Esophagus muscularis mucosa (tissue), 4 donors: ENCODE data around the gene LAD1. TPM values are rescaled to one million over a fixed set of nuclear protein-coding genes. Genes with fewer than 3 reads are reported as not detected.

Source experiments
- DNase-seq: peaks from one replicate; pipeline ENCODE4 v3.0.0-alpha.2; 2017; ENCODE audit errors: extremely low spot score
- H3K27ac ChIP-seq, 4 donors: fragments of 200-600 bp; sonication (generic); replicated peaks in 1 of 4; 1 replicate in 3 of 4; 2 replicates in 1 of 4; pipeline ENCODE4 v1.5.1; 2016 to 2019; ENCODE audit warnings: mild to moderate bottlenecking in 1 of 4
- H3K27me3 ChIP-seq, 4 donors: fragments of 200-600 bp; sonication (generic); one replicate each; pipeline versions ENCODE4 v1.5.1 to v1.6.0; 2016 to 2019
- H3K36me3 ChIP-seq, 4 donors: fragments of 200-600 bp; sonication (generic); one replicate each; pipeline ENCODE4 v1.5.1; 2016 to 2019
- H3K4me1 ChIP-seq, 4 donors: fragments of 200-600 bp; sonication (generic); one replicate each; pipeline ENCODE4 v1.5.1; 2016 to 2019
- H3K4me3 ChIP-seq, 4 donors: fragments of 200-600 bp; sonication (generic); 1 replicate in 2 of 4; 2 replicates in 2 of 4; pipeline ENCODE4 v1.5.1; 2016 to 2019; ENCODE audit warnings: mild to moderate bottlenecking in 4 of 4, moderate library complexity in 1 of 4
- H3K9me3 ChIP-seq, 4 donors: fragments of 200-600 bp; sonication (generic); 1 replicate in 3 of 4; 2 replicates in 1 of 4; pipeline ENCODE4 v1.5.1; 2016 to 2019
- EP300 ChIP-seq: sonication (generic); formaldehyde crosslinking; IDR thresholded peaks from one replicate; pipeline ENCODE4 v1.6.1; 2017; ENCODE audit warnings: antibody characterized with exemption
- POLR2A ChIP-seq: fragments of 450-650 bp; IDR thresholded peaks from one replicate; pipeline ENCODE4 v1.6.1; 2017; ENCODE audit warnings: antibody characterized with exemption, moderate library complexity, mild to moderate bottlenecking, low read depth
- POLR2AphosphoS5 ChIP-seq, 2 donors: sonication (generic); formaldehyde crosslinking; IDR thresholded peaks; one replicate each; pipeline ENCODE4 v1.6.1; 2017; ENCODE audit warnings: antibody characterized with exemption in 2 of 2
- WGBS: methylation state at CpG from one replicate; pipeline ENCODE4 v1.1.5; 2018; 5-methylcytosine and 5-hydroxymethylcytosine counted together
- intact Hi-C: fragments of 100-400 bp; cut with DNase I; formaldehyde crosslinking; loops from one replicate; pipeline ENCODE4 v1.15.1; 2023
- total RNA-seq, 4 donors: library from RNA; depleted of rRNA; stranded (reverse); fragments of >200 nt; gene quantifications; one replicate each; pipeline versions ENCODE4 v1.1.0 to v1.2.1, GENCODE V29; 2016
- TF ChIP-seq, protein P1 (sequence below), 3 experiments: fragments of 200-600 bp in 2 of 3; fragments of 450-650 bp in 1 of 3; sonication (generic) in 2 of 3; IDR thresholded peaks; one replicate each; pipeline ENCODE4 v1.5.1; 2017 to 2019; ENCODE audit warnings: antibody characterized with exemption in 3 of 3, mild to moderate bottlenecking in 2 of 3, moderate library complexity in 1 of 3

The LAD1 gene
- total RNA-seq, 4 donors from 2014 or later = 0.17 TPM; not detected in 3

DNA sequence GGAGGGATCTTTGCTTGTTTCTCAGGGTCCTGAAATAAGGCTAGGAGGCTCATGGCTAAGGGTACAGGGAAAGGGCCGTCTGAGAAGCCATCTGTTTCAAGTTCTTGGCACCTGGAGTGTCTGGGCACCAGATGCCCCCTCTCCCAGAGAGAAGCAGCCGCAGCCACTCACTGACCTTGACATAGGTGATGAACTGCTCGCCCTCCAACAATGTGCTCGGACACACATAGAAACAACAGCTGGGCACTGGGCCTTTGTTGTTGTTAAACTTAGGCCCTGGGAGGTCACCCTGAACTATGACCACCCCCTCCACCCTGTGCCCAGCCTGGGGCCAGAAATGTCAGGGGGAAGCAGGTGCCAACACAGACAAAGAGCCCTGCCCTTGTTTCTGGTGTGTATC, 31.7 kb upstream of the LAD1 start:
- 40% methylated on average over 1 of the region's 4 CpGs for WGBS
- intact Hi-C loops = no loop called here

DNA sequence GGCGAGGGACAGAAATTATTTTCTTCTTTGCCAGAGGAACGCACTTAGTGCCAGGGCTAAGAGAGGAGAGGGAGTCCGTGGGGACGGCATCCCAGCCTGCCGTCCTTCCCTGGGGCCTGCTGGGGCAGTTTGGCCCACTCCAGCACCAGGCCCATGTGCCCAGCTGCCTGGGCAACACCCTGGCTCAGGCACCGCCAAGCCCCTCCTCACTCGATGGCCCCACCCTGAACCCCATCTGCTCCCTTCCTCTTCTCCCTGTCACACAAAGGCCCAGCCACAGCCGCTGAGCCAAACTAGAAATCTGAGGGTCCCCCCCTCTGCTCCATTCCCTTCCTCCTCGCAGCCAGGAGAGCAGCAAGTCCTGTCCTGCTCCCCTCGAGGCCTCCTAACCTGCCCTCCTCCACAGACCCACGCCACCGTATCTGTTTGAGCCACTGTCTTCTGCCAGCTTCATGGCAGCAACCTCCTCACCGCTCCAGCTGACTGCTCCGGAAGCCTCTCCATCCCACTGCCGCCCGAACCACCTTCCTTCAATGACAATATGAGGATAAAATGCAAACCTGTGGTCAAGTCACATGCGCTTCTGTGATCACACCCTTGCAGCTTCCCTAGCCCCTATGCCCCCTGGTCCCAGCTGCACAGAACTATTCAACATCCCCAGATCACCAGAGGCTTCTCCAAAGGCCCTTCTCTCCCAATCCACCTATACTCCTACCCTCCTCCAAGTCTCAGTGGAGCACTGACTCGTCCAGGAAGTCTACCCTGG, 30.8 kb upstream of the LAD1 start:
- Histone ChIP-seq H3K27me3 (peaks cover 0 to 8% (median 0%) of the 10 kb centered on the region in 4 donors), H3K27ac (no peak overlapping the region), H3K4me1 (no peaks in the 10 kb centered on the region), H3K4me3 (no peak overlapping the region), H3K36me3 (no peaks in the 10 kb centered on the region), H3K9me3 (no peaks in the 10 kb centered on the region)
- WGBS = 88% methylated on average over 18 of the region's 18 CpGs
- DNase-seq = no peak
- intact Hi-C loops = no loop called here
- TF ChIP-seq EP300 (no peak), POLR2AphosphoS5 (IDR thresholded peaks at IDR 0.05) (no peak), POLR2A (no peak)
- TF ChIP-seq, protein P1, sequence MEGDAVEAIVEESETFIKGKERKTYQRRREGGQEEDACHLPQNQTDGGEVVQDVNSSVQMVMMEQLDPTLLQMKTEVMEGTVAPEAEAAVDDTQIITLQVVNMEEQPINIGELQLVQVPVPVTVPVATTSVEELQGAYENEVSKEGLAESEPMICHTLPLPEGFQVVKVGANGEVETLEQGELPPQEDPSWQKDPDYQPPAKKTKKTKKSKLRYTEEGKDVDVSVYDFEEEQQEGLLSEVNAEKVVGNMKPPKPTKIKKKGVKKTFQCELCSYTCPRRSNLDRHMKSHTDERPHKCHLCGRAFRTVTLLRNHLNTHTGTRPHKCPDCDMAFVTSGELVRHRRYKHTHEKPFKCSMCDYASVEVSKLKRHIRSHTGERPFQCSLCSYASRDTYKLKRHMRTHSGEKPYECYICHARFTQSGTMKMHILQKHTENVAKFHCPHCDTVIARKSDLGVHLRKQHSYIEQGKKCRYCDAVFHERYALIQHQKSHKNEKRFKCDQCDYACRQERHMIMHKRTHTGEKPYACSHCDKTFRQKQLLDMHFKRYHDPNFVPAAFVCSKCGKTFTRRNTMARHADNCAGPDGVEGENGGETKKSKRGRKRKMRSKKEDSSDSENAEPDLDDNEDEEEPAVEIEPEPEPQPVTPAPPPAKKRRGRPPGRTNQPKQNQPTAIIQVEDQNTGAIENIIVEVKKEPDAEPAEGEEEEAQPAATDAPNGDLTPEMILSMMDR (IDR thresholded peaks at IDR 0.05) = no peak

More for the DNA sequence above, 31.7 kb upstream of the LAD1 start:
- no peak for DNase-seq
- peaks cover 0 to 8% (median 0%) of the 10 kb centered on the region in 4 donors for H3K27me3 ChIP-seq
- H3K4me3 ChIP-seq = no peak overlapping the region
- H3K4me1 ChIP-seq = peaks cover 6 to 7% (median 7%) of the 10 kb centered on the region in 4 donors
- no peak overlapping the region for H3K27ac ChIP-seq
- no peaks in the 10 kb centered on the region for H3K36me3 ChIP-seq
- no peaks in the 10 kb centered on the region for H3K9me3 ChIP-seq
- TF ChIP-seq EP300 = no peak
- no peak for TF ChIP-seq POLR2A

DNA sequence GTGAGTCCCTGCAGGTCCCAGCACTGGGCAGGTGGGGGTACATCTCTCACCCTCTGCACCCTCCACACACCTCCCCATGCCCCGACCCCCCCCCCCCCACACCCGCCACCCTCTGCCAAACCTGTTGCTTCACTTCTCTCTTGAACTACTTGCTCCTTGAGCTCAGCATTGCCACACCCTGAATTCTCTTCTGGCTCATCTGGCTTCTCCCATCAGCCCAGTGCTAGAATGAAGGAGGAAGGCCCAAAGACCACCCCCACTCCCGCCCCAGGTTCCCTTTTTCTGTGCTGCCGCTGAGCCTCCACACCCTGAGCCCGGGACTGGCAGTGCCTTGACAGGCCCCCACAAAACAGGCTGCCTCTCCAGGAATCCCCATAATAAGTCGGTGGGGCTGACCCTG, 28.8 kb upstream of the LAD1 start:
- intact Hi-C loops = no loop called here
- WGBS = 69% methylated on average over 6 of the region's 6 CpGs
- H3K27ac ChIP-seq = no peak overlapping the region
- no peaks in the 10 kb centered on the region for H3K9me3 ChIP-seq
- no peak overlapping the region for H3K4me3 ChIP-seq
- H3K27me3 ChIP-seq = peaks cover 0 to 8% (median 0%) of the 10 kb centered on the region in 4 donors
- DNase-seq = no peak
- H3K4me1 ChIP-seq = no peaks in the 10 kb centered on the region
- no peaks in the 10 kb centered on the region for H3K36me3 ChIP-seq
- TF ChIP-seq EP300 (no peak), POLR2A (no peak), POLR2AphosphoS5 (IDR thresholded peaks at IDR 0.05) (no peak)
- TF ChIP-seq, protein P1 (IDR thresholded peaks at IDR 0.05) = no peak

DNA sequence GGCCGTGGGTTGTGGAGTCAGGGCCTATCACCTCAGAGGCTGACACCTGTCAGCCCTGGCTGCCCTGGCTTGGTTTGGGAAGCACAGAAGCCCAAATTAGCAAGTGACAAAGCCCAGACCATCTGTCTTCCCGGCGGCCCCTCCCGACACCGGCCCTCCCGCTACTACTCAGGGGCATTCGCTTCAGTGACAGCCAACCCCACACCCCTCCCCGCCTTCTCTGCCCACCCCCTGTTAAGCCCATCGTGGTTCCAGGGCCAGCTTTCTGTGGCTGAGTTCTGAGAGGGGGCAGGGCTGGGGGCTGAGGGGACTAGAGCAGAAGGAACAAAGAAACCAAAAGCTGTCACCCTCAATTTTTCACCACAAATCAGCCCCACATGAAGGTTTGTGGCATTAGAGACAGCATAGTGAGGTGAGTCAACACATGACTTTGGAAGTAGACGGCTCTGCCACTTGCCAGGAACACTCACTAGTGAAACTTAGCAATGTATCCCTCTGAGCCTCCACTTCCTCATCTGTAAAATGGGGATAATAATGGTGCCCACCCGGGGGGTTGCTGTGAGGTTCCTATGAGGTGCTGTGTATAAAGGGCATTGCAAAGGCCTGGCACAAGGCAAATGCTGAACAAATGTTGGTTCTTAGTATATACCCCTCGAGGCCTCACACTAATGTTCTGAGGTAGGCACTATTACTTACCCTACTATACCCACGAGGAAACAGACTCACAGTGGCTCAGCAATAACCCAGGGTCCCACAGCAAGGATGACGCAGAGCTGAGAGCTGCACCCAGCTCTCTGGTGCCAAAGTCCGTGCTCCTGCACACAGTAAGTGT, 27.6 kb upstream of the LAD1 start:
- DNase-seq = no peak
- Histone ChIP-seq H3K36me3 (no peaks in the 10 kb centered on the region), H3K4me3 (no peak overlapping the region), H3K4me1 (no peaks in the 10 kb centered on the region), H3K27ac (no peak overlapping the region), H3K9me3 (no peaks in the 10 kb centered on the region), H3K27me3 (peaks cover 0 to 8% (median 0%) of the 10 kb centered on the region in 4 donors)
- 79% methylated on average over 13 of the region's 15 CpGs for WGBS
- TF ChIP-seq, protein P1 (IDR thresholded peaks at IDR 0.05) = no peak
- no peak for TF ChIP-seq POLR2AphosphoS5 (IDR thresholded peaks at IDR 0.05)
- TF ChIP-seq EP300 = no peak
- TF ChIP-seq POLR2A = no peak
- intact Hi-C loops = no loop called here

DNA sequence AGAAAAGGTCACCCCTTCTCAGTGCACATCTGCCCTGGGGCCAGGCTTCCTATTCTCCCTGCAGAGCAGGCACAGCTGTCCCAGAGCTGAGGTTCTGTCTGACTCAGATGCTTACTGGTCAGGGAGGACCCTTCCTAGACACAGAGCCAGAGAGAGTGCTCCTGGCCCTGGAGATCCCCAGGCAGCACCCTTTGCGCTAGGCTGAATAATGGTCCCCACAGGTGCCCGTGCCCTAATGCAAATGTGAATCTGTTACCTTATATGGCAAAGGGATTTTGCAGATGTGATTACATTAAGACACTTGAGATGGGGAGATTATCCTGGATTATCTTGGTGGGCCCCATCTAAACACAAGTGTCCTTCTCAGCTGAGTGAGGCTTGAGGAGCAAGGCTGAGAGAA, 25.0 kb upstream of the LAD1 start:
- no peak overlapping the region for H3K27ac ChIP-seq
- 94% methylated on average over 2 of the region's 2 CpGs for WGBS
- H3K9me3 ChIP-seq = no peaks in the 10 kb centered on the region
- intact Hi-C loops = no loop called here
- no peak for DNase-seq
- H3K4me3 ChIP-seq = no peak overlapping the region
- no peaks in the 10 kb centered on the region for H3K36me3 ChIP-seq
- no peaks in the 10 kb centered on the region for H3K27me3 ChIP-seq
- H3K4me1 ChIP-seq = peaks cover 0 to 3% (median 0%) of the 10 kb centered on the region in 4 donors
- TF ChIP-seq, protein P1 (IDR thresholded peaks at IDR 0.05) = no peak
- TF ChIP-seq EP300 = no peak
- no peak for TF ChIP-seq POLR2A
- no peak for TF ChIP-seq POLR2AphosphoS5 (IDR thresholded peaks at IDR 0.05)
